H1 (cell line): ENCODE results near the gene HINT3. TPM values are rescaled to one million over a fixed set of nuclear protein-coding genes. Genes with fewer than 3 reads are reported as not detected.

ENCODE experiments used
- CTCF ChIA-PET: fragments of 300-600 bp; sonication (Branson Sonifier 250); formaldehyde crosslinking; loops from one replicate; lab custom pipeline; 2021; ENCODE audit not compliant: partially characterized antibody; lab: Charles Lee
- POLR2A ChIA-PET: fragments of 300-600 bp; sonication (Branson Sonifier 250); formaldehyde crosslinking; loops from one replicate; lab custom pipeline; 2021; ENCODE audit warnings: inconsistent platforms; ENCODE audit not compliant: partially characterized antibody; lab: Charles Lee
- DNase-seq, 2 experiments: peaks; one replicate each; pipeline versions ENCODE4 v3.0.0 to v3.0.0-alpha.2; 2010 to 2022; ENCODE audit warnings: low spot score in 2 of 2, low read depth in 1 of 2, mixed read lengths in 1 of 2
- FAIRE-seq: peaks from 2 replicates; lab custom pipeline; 2011; peaks lifted over from hg19 to GRCh38; lab: Jason Lieb, UNC
- H2AFZ ChIP-seq: 2 replicates; pipeline ENCODE4 v1.8.1; 2012; ENCODE audit warnings: low read length, inconsistent platforms
- H2AK5ac ChIP-seq: 2 replicates; pipeline ENCODE4 v1.6.1; 2013; ENCODE audit warnings: low read depth, low read length
- H2BK120ac ChIP-seq: replicated peaks from 2 replicates; pipeline ENCODE3; 2013; ENCODE audit warnings: low read depth, low read length, inconsistent platforms
- H2BK12ac ChIP-seq: 2 replicates; pipeline ENCODE4 v1.6.1; 2013; ENCODE audit warnings: low read depth, low read length
- H2BK15ac ChIP-seq: 2 replicates; pipeline ENCODE4 v1.6.1; 2013; ENCODE audit warnings: low read length
- H2BK20ac ChIP-seq: 2 replicates; pipeline ENCODE4 v1.6.1; 2013; ENCODE audit warnings: low read length
- H2BK5ac ChIP-seq: 2 replicates; pipeline ENCODE4 v1.6.1; 2013; ENCODE audit warnings: low read depth, low read length
- H3K14ac ChIP-seq: 2 replicates; pipeline ENCODE4 v1.6.1; 2013; ENCODE audit warnings: inconsistent platforms; ENCODE audit not compliant: insufficient read length
- H3K18ac ChIP-seq: 2 replicates; pipeline ENCODE4 v1.6.1; 2013; ENCODE audit warnings: low read length; ENCODE audit errors: extremely low read depth
- H3K23ac ChIP-seq: 2 replicates; pipeline ENCODE4 v1.6.1; 2013; ENCODE audit warnings: inconsistent platforms; ENCODE audit not compliant: insufficient read length
- H3K23me2 ChIP-seq: 2 replicates; pipeline ENCODE4 v1.6.1; 2013; ENCODE audit warnings: low read depth, low read length
- H3K27ac ChIP-seq: 2 replicates; pipeline ENCODE4 v1.6.1; 2011; ENCODE audit warnings: low read depth, low read length, inconsistent platforms
- H3K27me3 ChIP-seq, 4 experiments: replicated peaks in 1 of 4; 1 replicate in 1 of 4; 2 replicates in 3 of 4; pipeline versions ENCODE4 v1.6.1 to v1.8.1; 2011 to 2013; ENCODE audit warnings: low read length in 3 of 4, mild to moderate bottlenecking in 3 of 4, inconsistent platforms in 2 of 4, mixed read lengths in 2 of 4, moderate library complexity in 1 of 4; ENCODE audit not compliant: control insufficient read depth in 3 of 4, insufficient read depth in 3 of 4; ENCODE audit errors: extremely low read depth in 1 of 4
- H3K36me3 ChIP-seq, 4 experiments: 2 replicates each; pipeline versions ENCODE4 v1.6.1 to v1.8.1; 2011 to 2013; ENCODE audit warnings: mild to moderate bottlenecking in 4 of 4, low read length in 3 of 4, moderate library complexity in 2 of 4, control low read depth in 1 of 4, inconsistent platforms in 1 of 4; ENCODE audit not compliant: insufficient read depth in 4 of 4, control insufficient read depth in 2 of 4
- H3K4ac ChIP-seq: replicated peaks from 2 replicates; pipeline ENCODE3; 2013; ENCODE audit warnings: low read length, low read depth, mixed read lengths, inconsistent platforms; ENCODE audit not compliant: insufficient read length
- H3K4me1 ChIP-seq, 4 experiments: replicated peaks in 1 of 4; 1 replicate in 1 of 4; 2 replicates in 3 of 4; pipeline versions ENCODE4 v1.6.1 to v1.8.1; 2011 to 2013; ENCODE audit warnings: low read length in 3 of 4, inconsistent platforms in 2 of 4, mixed read lengths in 1 of 4; ENCODE audit not compliant: insufficient read depth in 4 of 4, control insufficient read depth in 3 of 4
- H3K4me2 ChIP-seq, 2 experiments: 2 replicates each; pipeline versions ENCODE4 v1.6.1 to v1.8.1; 2011 to 2013; ENCODE audit warnings: low read depth in 2 of 2, low read length in 2 of 2, control low read depth in 1 of 2, inconsistent platforms in 1 of 2, mild to moderate bottlenecking in 1 of 2; ENCODE audit not compliant: insufficient read depth in 1 of 2
- H3K4me3 ChIP-seq, 4 experiments: fragments of 200-600, 300-600 bp in 1 of 4; sonication (generic), shearing (Covaris generic), sonication (Bioruptor Twin) in 1 of 4; 2 replicates each; pipeline versions ENCODE4 v1.5.1 to v1.8.1; 2011 to 2016; ENCODE audit warnings: low read length in 4 of 4, low read depth in 3 of 4, control low read depth in 2 of 4, inconsistent platforms in 2 of 4, mild to moderate bottlenecking in 2 of 4, mixed read lengths in 1 of 4, moderate library complexity in 1 of 4; ENCODE audit not compliant: insufficient read depth in 2 of 4; ENCODE audit errors: extremely low read depth in 1 of 4
- H3K56ac ChIP-seq: replicated peaks from 2 replicates; pipeline ENCODE3; 2013; ENCODE audit warnings: low read depth, mild to moderate bottlenecking, mixed read lengths, low read length, inconsistent platforms; ENCODE audit not compliant: insufficient read length
- H3K79me1 ChIP-seq: 2 replicates; pipeline ENCODE4 v1.6.1; 2013; ENCODE audit warnings: low read depth, low read length, control low read depth
- H3K79me2 ChIP-seq, 2 experiments: 2 replicates each; pipeline versions ENCODE4 v1.6.1 to v1.8.1; 2012 to 2013; ENCODE audit warnings: low read length in 2 of 2, mild to moderate bottlenecking in 2 of 2, inconsistent platforms in 1 of 2; ENCODE audit not compliant: insufficient read depth in 2 of 2, control insufficient read depth in 1 of 2
- H3K9ac ChIP-seq, 4 experiments: replicated peaks in 1 of 4; 1 replicate in 1 of 4; 2 replicates in 3 of 4; pipeline versions ENCODE4 v1.6.1 to v1.8.1; 2011 to 2013; ENCODE audit warnings: low read depth in 3 of 4, low read length in 3 of 4, control low read depth in 2 of 4, mild to moderate bottlenecking in 2 of 4, moderate library complexity in 2 of 4, inconsistent platforms in 1 of 4; ENCODE audit errors: extremely low read depth in 1 of 4
- H3K9me3 ChIP-seq, 2 experiments: 2 replicates each; pipeline versions ENCODE4 v1.6.1 to v1.8.1; 2012 to 2013; ENCODE audit warnings: mild to moderate bottlenecking in 2 of 2, moderate library complexity in 2 of 2, control low read depth in 1 of 2, inconsistent platforms in 1 of 2, low read depth in 1 of 2, low read length in 1 of 2, mixed read lengths in 1 of 2; ENCODE audit not compliant: insufficient read depth in 2 of 2
- H4K20me1 ChIP-seq, 2 experiments: replicated peaks in 1 of 2; 2 replicates each; pipeline versions ENCODE3 to v1.8.1; 2011 to 2013; ENCODE audit warnings: inconsistent platforms in 2 of 2, low read length in 2 of 2, mild to moderate bottlenecking in 1 of 2; ENCODE audit not compliant: insufficient read depth in 2 of 2, control insufficient read depth in 1 of 2
- H4K5ac ChIP-seq: 2 replicates; pipeline ENCODE4 v1.6.1; 2013; ENCODE audit warnings: low read length, low read depth, mixed read lengths, inconsistent platforms; ENCODE audit not compliant: insufficient read length
- H4K8ac ChIP-seq: 2 replicates; pipeline ENCODE4 v1.8.0; 2013; ENCODE audit warnings: mild to moderate bottlenecking, moderate library complexity, low read length, inconsistent platforms; ENCODE audit not compliant: insufficient read depth; ENCODE audit errors: extremely low read depth
- H4K91ac ChIP-seq: replicated peaks from 2 replicates; pipeline ENCODE3; 2013; ENCODE audit warnings: low read length, mixed read lengths, inconsistent platforms; ENCODE audit not compliant: insufficient read length
- BACH1 ChIP-seq: IDR thresholded peaks from 2 replicates; pipeline ENCODE4 v1.6.1; 2012; ENCODE audit warnings: low read length, improper control_type of control experiment
- BRCA1 ChIP-seq: IDR thresholded peaks from 2 replicates; pipeline ENCODE4 v1.6.1; 2012; ENCODE audit warnings: low read depth, low read length, improper control_type of control experiment
- CHD1 ChIP-seq: IDR thresholded peaks from 2 replicates; pipeline ENCODE4 v1.6.1; 2012; ENCODE audit warnings: low read depth, low read length, improper control_type of control experiment
- CTCF ChIP-seq, 3 experiments: IDR thresholded peaks; 1 replicate in 2 of 3; 2 replicates in 1 of 3; pipeline versions ENCODE4 v1.5.1 to v1.6.1; 2011; ENCODE audit warnings: low read length in 3 of 3, mild to moderate bottlenecking in 3 of 3, inconsistent platforms in 2 of 3, low read depth in 1 of 3, moderate library complexity in 1 of 3; ENCODE audit not compliant: insufficient read depth in 1 of 3; ENCODE audit errors: control extremely low read depth in 1 of 3
- MAFK ChIP-seq: IDR thresholded peaks from 2 replicates; pipeline ENCODE4 v1.6.1; 2012; ENCODE audit warnings: low read depth, mild to moderate bottlenecking, improper control_type of control experiment, low read length
- NRF1 ChIP-seq: IDR thresholded peaks from 2 replicates; pipeline ENCODE4 v1.6.1; 2011; ENCODE audit warnings: mild to moderate bottlenecking, low read depth, low read length, improper control_type of control experiment
- RAD21 ChIP-seq, 2 experiments: IDR thresholded peaks in 1 of 2; conservative IDR thresholded peaks in 1 of 2; 2 replicates each; pipeline ENCODE4 v1.6.1; 2011; ENCODE audit warnings: low read depth in 2 of 2, low read length in 2 of 2, improper control_type of control experiment in 1 of 2, inconsistent platforms in 1 of 2, mild to moderate bottlenecking in 1 of 2, moderate library complexity in 1 of 2
- RXRA ChIP-seq: IDR thresholded peaks from 2 replicates; pipeline ENCODE4 v1.6.1; 2011; ENCODE audit warnings: low read depth, mild to moderate bottlenecking, low read length, moderate library complexity; ENCODE audit not compliant: insufficient read depth
- SUZ12 ChIP-seq: fragments of 200-600 bp; sonication (generic); IDR thresholded peaks from 2 replicates; pipeline ENCODE4 v1.6.1; 2012; ENCODE audit warnings: mild to moderate bottlenecking, inconsistent platforms, low read length, moderate library complexity, mixed read lengths
- WGBS, 2 experiments: shearing (Covaris generic) in 1 of 2; methylation state at CpG; one replicate each; pipeline versions ENCODE4 v1.1.6 to v1.1.7; 2013 to 2015; ENCODE audit warnings: low lambda C conversion rate in 2 of 2, mixed read lengths in 2 of 2, inconsistent platforms in 1 of 2, low coverage in 1 of 2, missing lambda C conversion rate in 1 of 2; ENCODE audit not compliant: insufficient replicate concordance in 2 of 2, insufficient coverage in 1 of 2, insufficient read length in 1 of 2; ENCODE audit errors: extremely low coverage in 1 of 2, missing lambda C conversion rate in 1 of 2; 5-methylcytosine and 5-hydroxymethylcytosine counted together
- polyA plus RNA-seq, 7 experiments: library from polyadenylated mRNA; depleted of rRNA in 3 of 7; stranded (reverse) in 5 of 7; unstranded in 2 of 7; fragments of >200 nt in 5 of 7; fragments of 200-250 nt in 2 of 7; gene quantifications; 1 replicate in 5 of 7; 2 replicates in 1 of 7; 4 replicates in 1 of 7; pipeline versions ENCODE4 v1.2.1 to v1.2.3, GENCODE V29; 2011 to 2013; ENCODE audit warnings: missing spikeins in 2 of 7, mixed read lengths in 2 of 7
- total RNA-seq: library from RNA; stranded (reverse); fragmentation: NEBNext Ultra II Directional; extraction: Animal tissue kit (Norgen Biotek cat#: 25700); gene quantifications from 2 replicates; pipeline ENCODE4 v1.2.1, GENCODE V29; 2021

Gene HINT3
- total and polyA plus RNA-seq, 2 of the 8 experiments (the other 6 are each of a cell fraction or from before 2014, with no cell fraction given): 1.2 to 7.8 TPM

GRCh38 chr6:125962900-125963497, 6.4 kb downstream of the HINT3 start:
- Histone ChIP-seq H3K23me2 (no peaks in the 10 kb centered on the region; the same call in 1 of the 2 replicates), H4K5ac (no peak overlapping the region), H3K4me2 (no peak overlapping the region), H3K56ac (no peak overlapping the region), H3K36me3 (no peaks in the 10 kb centered on the region), H2BK20ac (no peak overlapping the region), H2AFZ (no peak overlapping the region), H3K27me3 (no peaks in the 10 kb centered on the region), H3K9ac (no peak overlapping the region; a peak in 1 of 7 replicates), H3K4me3 (no peak overlapping the region), H3K18ac (no peak overlapping the region), H3K9me3 (no peaks in the 10 kb centered on the region), H2BK5ac (no peak overlapping the region), H4K91ac (no peak overlapping the region), H2BK15ac (no peak overlapping the region), H3K4me1 (no peaks in the 10 kb centered on the region), H3K23ac (no peak overlapping the region), H4K20me1 (peaks cover 0 to 2% of the 10 kb centered on the region in 2 experiments), H3K4ac (no peak overlapping the region), H2BK12ac (no peak overlapping the region), H2BK120ac (no peak overlapping the region), H2AK5ac (no peak overlapping the region), H3K14ac (no peak overlapping the region), H3K79me2 (peaks cover 0 to 7% of the 10 kb centered on the region in 2 experiments; a peak in 1 of 4 replicates), H4K8ac (no peak overlapping the region), H3K27ac (no peak overlapping the region), H3K79me1 (no peaks in the 10 kb centered on the region)
- CTCF ChIA-PET: interaction anchor here (0.6 to 2.0 kb wide), 5 partner anchors 10 to 371 kb away, joined by 3 to 12 read pairs (median 3); no protein-coding TSS in a partner anchor
- POLR2A ChIA-PET: interaction anchor here (0.8 to 1.1 kb wide), 2 partner anchors 23 to 173 kb away, joined by 3 to 6 read pairs; partner anchors contain the start of gene TRMT11
- WGBS, 2 experiments: 89% methylated on average over 8 of the region's 8 CpGs; no CpG with 5 or more reads in 1 of the 2 experiments
- no peak for DNase-seq
- no peak for FAIRE-seq
- TF ChIP-seq SUZ12 (no peak), BRCA1 (no peak), RXRA (no peak), BACH1 (no peak), NRF1 (no peak), CTCF (IDR thresholded peaks at IDR 0.05; ENCODE audit: control extremely low read depth in 1 of 3, insufficient read depth in 1 of 3, low read depth in 1 of 3, low read length in 3 of 3) (no peak), RAD21 (IDR thresholded peaks at IDR 0.05 in 1 of 2, conservative IDR thresholded peaks at IDR 0.05 in 1 of 2; ENCODE audit: low read depth in 2 of 2, low read length in 2 of 2) (no peak), MAFK (no peak), CHD1 (no peak)
